GM03348 (cell line): ENCODE data around the gene SNRNP25.
A peak's percentile ranks its signal among the peaks of the same experiment; 100 is the strongest.

ENCODE experiments used
- DNase-seq: peaks from one replicate; pipeline ENCODE4 v3.0.0; 2012; ENCODE audit warnings: low spot score

The SNRNP25 gene

GRCh38 chr16:63998-64913 lies 10.6 kb downstream of the SNRNP25 start:
- no peak for DNase-seq

- DNase-seq: no peak
Measured at GRCh38 chr16:64914-65255, 11.3 kb downstream of the SNRNP25 start.

GRCh38 chr16:65745-66144 lies 12.1 kb downstream of the SNRNP25 start:
- DNase-seq: peak; percentile 88

GRCh38 chr16:66309-67182 lies 12.9 kb downstream of the SNRNP25 start:
- no peak for DNase-seq

GRCh38 chr16:67183-67791 lies 13.7 kb downstream of the SNRNP25 start:
- no peak for DNase-seq

GRCh38 chr16:67884-68789 lies 14.5 kb downstream of the SNRNP25 start:
- DNase-seq: no peak

GRCh38 chr16:69181-69580 lies 15.6 kb downstream of the SNRNP25 start:
- no peak for DNase-seq

- no peak for DNase-seq
Measured at GRCh38 chr16:71210-71539, 17.5 kb downstream of the SNRNP25 start.

GRCh38 chr16:71540-72401 lies 18.1 kb downstream of the SNRNP25 start:
- DNase-seq: peak; percentile 88

GRCh38 chr16:72561-73548 lies 19.2 kb downstream of the SNRNP25 start, which contains the start of gene RHBDF1:
Gene RHBDF1 (minus strand): TSS chr16:72631. CDS start chr16:65015, 7,616 bp downstream.
- DNase-seq: peak; percentile 95

- no peak for DNase-seq
Measured at GRCh38 chr16:74051-74746, 20.6 kb downstream of the SNRNP25 start.

GRCh38 chr16:74747-75334 lies 21.2 kb downstream of the SNRNP25 start:
- DNase-seq: no peak

- peak; percentile 91 for DNase-seq
Measured at GRCh38 chr16:75580-76501, 22.2 kb downstream of the SNRNP25 start.

GRCh38 chr16:76535-77272 lies 23.1 kb downstream of the SNRNP25 start:
- DNase-seq: peak; percentile 86

GRCh38 chr16:77273-77806 lies 23.7 kb downstream of the SNRNP25 start:
- peak; percentile 73 for DNase-seq

GRCh38 chr16:77807-78443 lies 24.3 kb downstream of the SNRNP25 start, which contains the start of gene MPG:
Gene MPG (plus strand): TSS chr16:78225. CDS start chr16:78310, 85 bp downstream.
- peak; percentile 99 for DNase-seq
